Kidney (tissue), 14 donors: ENCODE data around the gene UQCR11. TPM values are rescaled to one million over a fixed set of nuclear protein-coding genes. Genes with fewer than 3 reads are reported as not detected.

Source experiments
- DNase-seq, 5 donors: peaks; one replicate each; pipeline ENCODE4 v3.0.0-alpha.2; 2013 to 2020
- FAIRE-seq: peaks from 2 replicates; lab custom pipeline; 2012; peaks lifted over from hg19 to GRCh38; lab: Jason Lieb, UNC
- H3K27ac ChIP-seq, 2 donors: one replicate each; pipeline ENCODE4 v1.7.0; 2013; ENCODE audit warnings: low read depth in 2 of 2, low read length in 2 of 2, inconsistent platforms in 1 of 2
- H3K27me3 ChIP-seq: one replicate; pipeline ENCODE4 v1.7.1; 2013; ENCODE audit warnings: low read length, inconsistent platforms; ENCODE audit not compliant: control insufficient read depth, insufficient read depth
- H3K36me3 ChIP-seq, 3 donors: one replicate each; pipeline versions ENCODE4 v1.7.0 to v1.7.1; 2013; ENCODE audit warnings: low read length in 3 of 3, control low read depth in 1 of 3, inconsistent platforms in 1 of 3; ENCODE audit not compliant: insufficient read depth in 3 of 3, control insufficient read depth in 2 of 3
- H3K4me1 ChIP-seq, 3 donors: one replicate each; pipeline versions ENCODE4 v1.7.0 to v1.7.1; 2013; ENCODE audit warnings: low read length in 3 of 3, inconsistent platforms in 1 of 3, low read depth in 1 of 3; ENCODE audit not compliant: control insufficient read depth in 2 of 3, insufficient read depth in 2 of 3
- H3K4me3 ChIP-seq, 3 donors: one replicate each; pipeline versions ENCODE4 v1.7.0 to v1.8.1; 2013; ENCODE audit warnings: low read length in 3 of 3, control low read depth in 1 of 3, inconsistent platforms in 1 of 3
- H3K9ac ChIP-seq, 3 donors: one replicate each; pipeline versions ENCODE4 v1.7.0 to v1.7.1; 2013; ENCODE audit warnings: low read length in 3 of 3, control low read depth in 1 of 3, inconsistent platforms in 1 of 3
- H3K9me3 ChIP-seq, 3 donors: one replicate each; pipeline versions ENCODE4 v1.7.0 to v1.7.1; 2013; ENCODE audit warnings: low read length in 3 of 3, control low read depth in 1 of 3, inconsistent platforms in 1 of 3; ENCODE audit not compliant: control insufficient read depth in 2 of 3, insufficient read depth in 1 of 3
- CTCF ChIP-seq: IDR thresholded peaks from 3 replicates; pipeline ENCODE4 v1.5.1; 2012; ENCODE audit warnings: mild to moderate bottlenecking, moderate library complexity, borderline replicate concordance; ENCODE audit not compliant: insufficient read depth; ENCODE audit errors: extremely low read depth
- intact Hi-C: fragments of 100-400 bp; cut with DNase I; formaldehyde crosslinking; loops from one replicate; pipeline ENCODE4 v1.11.1; 2022
- polyA plus RNA-seq: library from polyadenylated mRNA; stranded (reverse); fragments of 350-450 nt; fragmentation: Illumina TruSeq; extraction: RNeasy Lipid Tissue Mini Kit (QIAGEN cat#74804); gene quantifications from one replicate; pipeline ENCODE4 v1.2.3, GENCODE V29; 2014; ENCODE audit warnings: low read depth, low replicate concordance; ENCODE audit not compliant: insufficient read depth
- total RNA-seq: library from RNA; stranded (reverse); fragmentation: NEBNext Ultra II Directional; extraction: Animal tissue kit (Norgen Biotek cat#: 25700); gene quantifications from one replicate; pipeline ENCODE4 v1.2.1, GENCODE V29; 2021
- donor health status: control.
- donor health status: control.
- donor health status: control.
- donor health status: control.
- donor health status: control.
- donor health status: DM: yes; HTN: yes; CAD: no.
- donor health status: Normal renal cell carcinoma (clear cell type).

The UQCR11 gene
- total and polyA plus RNA-seq, 2 donors from 2014 or later: 200 to 777 TPM

- DNase-seq (peak in 1 of 5 donors; percentile 69), FAIRE-seq (no peak)
- Histone ChIP-seq H3K36me3 (peaks cover 4 to 11% (median 10%) of the 10 kb centered on the region in 3 donors), H3K4me3 (peak overlapping the region in 1 of 3 donors; percentile 76), H3K27ac (no peak overlapping the region), H3K27me3 (no peaks in the 10 kb centered on the region), H3K4me1 (peaks cover 0 to 13% (median 0%) of the 10 kb centered on the region in 3 donors), H3K9ac (no peak overlapping the region), H3K9me3 (no peaks in the 10 kb centered on the region)
- intact Hi-C loops: no loop called here
- no peak for TF ChIP-seq CTCF
Measured at GRCh38 chr19:1593501-1593772, 11.8 kb downstream of the UQCR11 start.

GRCh38 chr19:1592755-1593500, 12.3 kb downstream of the UQCR11 start, which contains the start of gene MBD3:
Gene MBD3 (minus strand): TSS chr19:1592865. CDS start chr19:1592631, 234 bp downstream.
- H3K27me3 ChIP-seq: no peaks in the 10 kb centered on the region
- H3K4me3 ChIP-seq: peak within 1 kb of the TSS; percentile 73 to 81 (median 76)
- FAIRE-seq (no peak), DNase-seq (peak; percentile 94 to 98 (median 97))
- intact Hi-C loops: no loop called here
- no peaks in the 10 kb centered on the region for H3K9me3 ChIP-seq
- H3K4me1 ChIP-seq: peaks cover 0 to 17% (median under 1%) of the 10 kb centered on the region in 3 donors
- H3K36me3 ChIP-seq: peaks cover 4 to 9% (median 8%) of the 10 kb centered on the region in 3 donors
- no peak for TF ChIP-seq CTCF
- H3K9ac ChIP-seq: peak within 1 kb of the TSS; percentile 62 to 85 (median 80)
- peak within 1 kb of the TSS; percentile 89 to 90 for H3K27ac ChIP-seq

- Histone ChIP-seq H3K9me3 (no peaks in the 10 kb centered on the region), H3K4me1 (peaks cover 0 to 20% (median 8%) of the 10 kb centered on the region in 3 donors), H3K9ac (peak overlapping the region; percentile 1 to 85 (median 64)), H3K4me3 (peak overlapping the region; percentile 35 to 74 (median 71)), H3K27me3 (no peaks in the 10 kb centered on the region), H3K27ac (peak overlapping the region; percentile 89 to 90), H3K36me3 (peaks cover 0 to 2% (median under 1%) of the 10 kb centered on the region in 3 donors)
- TF ChIP-seq CTCF: no peak
- FAIRE-seq (no peak), DNase-seq (peak; percentile 85 to 96 (median 93))
- intact Hi-C loops: no loop called here
Measured at GRCh38 chr19:1592024-1592754, 13.1 kb downstream of the UQCR11 start.
